IMR-90 (cell line): ENCODE data around the gene HNRNPAB. TPM values are rescaled to one million over a fixed set of nuclear protein-coding genes. Genes with fewer than 3 reads are reported as not detected.

Experiments used
- ATAC-seq: fragments of 200-7000 bp; cut with Tn5 transposase; 2 replicates; pipeline ENCODE4 v1.9.1; 2020; ENCODE audit warnings: low read depth, mild to moderate bottlenecking, moderate library complexity
- BruUV-seq: library from RNA; stranded (reverse); fragments of 400-500 nt; replicated peaks from 2 replicates; lab custom pipeline; 2021; lab: Mats Ljungman, UMichigan
- CTCF ChIA-PET: fragments of 300-600 bp; formaldehyde crosslinking; extraction: SDS; loops from one replicate; lab custom pipeline; 2021; ENCODE audit warnings: antibody characterized with exemption; lab: Yijun Ruan, JAX
- POLR2A ChIA-PET: fragments of 300-600 bp; sonication (Branson Sonifier 250); formaldehyde crosslinking; loops from one replicate; lab custom pipeline; 2022; ENCODE audit warnings: antibody characterized with exemption; ENCODE audit not compliant: unreplicated experiment; lab: Charles Lee
- DNase-seq: peaks from one replicate; pipeline ENCODE4 v3.0.0; 2013
- H2AFZ ChIP-seq: replicated peaks from 2 replicates; pipeline ENCODE3; 2013; ENCODE audit warnings: low read length, mild to moderate bottlenecking; ENCODE audit not compliant: poor library complexity
- H2AK5ac ChIP-seq: 2 replicates; pipeline ENCODE4 v1.6.1; 2013; ENCODE audit warnings: low read depth, low read length, inconsistent platforms
- H2AK9ac ChIP-seq: replicated peaks from 2 replicates; pipeline ENCODE3; 2013; ENCODE audit warnings: mild to moderate bottlenecking, low read depth, low read length, moderate library complexity; ENCODE audit not compliant: poor library complexity
- H2BK120ac ChIP-seq: 2 replicates; pipeline ENCODE4 v1.6.1; 2013; ENCODE audit warnings: low read depth, low read length, inconsistent platforms
- H2BK15ac ChIP-seq: 3 replicates; pipeline ENCODE4 v1.6.1; 2013; ENCODE audit warnings: low read depth, low read length, inconsistent platforms
- H2BK20ac ChIP-seq: 2 replicates; pipeline ENCODE4 v1.6.1; 2013; ENCODE audit warnings: low read depth, mild to moderate bottlenecking, inconsistent platforms, low read length, moderate library complexity
- H2BK5ac ChIP-seq: 2 replicates; pipeline ENCODE4 v1.6.1; 2013; ENCODE audit warnings: mild to moderate bottlenecking, low read depth, low read length, inconsistent platforms; ENCODE audit not compliant: poor library complexity, severe bottlenecking
- H3K14ac ChIP-seq: replicated peaks from 2 replicates; pipeline ENCODE4 v1.6.1; 2013; ENCODE audit warnings: low read depth, low read length, inconsistent platforms
- H3K18ac ChIP-seq: 2 replicates; pipeline ENCODE4 v1.6.1; 2013; ENCODE audit warnings: low read depth, low read length, control low read depth
- H3K23ac ChIP-seq: 2 replicates; pipeline ENCODE4 v1.6.1; 2013; ENCODE audit warnings: low read depth, low read length, inconsistent platforms
- H3K27ac ChIP-seq: 2 replicates; pipeline ENCODE4 v1.5.1; 2013; ENCODE audit warnings: mild to moderate bottlenecking, control low read depth, low read length; ENCODE audit not compliant: insufficient read depth
- H3K27me3 ChIP-seq: 2 replicates; pipeline ENCODE4 v1.6.1; 2013; ENCODE audit warnings: low read length; ENCODE audit not compliant: control insufficient read depth, insufficient read depth
- H3K36me3 ChIP-seq: 2 replicates; pipeline ENCODE4 v1.6.1; 2013; ENCODE audit warnings: low read length, mixed read lengths; ENCODE audit not compliant: control insufficient read depth, insufficient read depth
- H3K4ac ChIP-seq: 2 replicates; pipeline ENCODE4 v1.6.1; 2013; ENCODE audit warnings: low read depth, low read length, inconsistent platforms
- H3K4me1 ChIP-seq: 2 replicates; pipeline ENCODE4 v1.6.1; 2013; ENCODE audit warnings: low read length, mixed read lengths; ENCODE audit not compliant: control insufficient read depth, insufficient read depth
- H3K4me2 ChIP-seq: 2 replicates; pipeline ENCODE4 v1.6.1; 2013; ENCODE audit warnings: low read depth, mild to moderate bottlenecking, control low read depth, low read length, moderate library complexity
- H3K4me3 ChIP-seq: 2 replicates; pipeline ENCODE4 v1.5.1; 2013; ENCODE audit warnings: low read depth, mild to moderate bottlenecking, control low read depth, low read length, moderate library complexity; ENCODE audit not compliant: insufficient read depth
- H3K56ac ChIP-seq: 2 replicates; pipeline ENCODE4 v1.6.1; 2013; ENCODE audit warnings: low read length, inconsistent platforms; ENCODE audit not compliant: insufficient read depth; ENCODE audit errors: extremely low read depth
- H3K79me1 ChIP-seq, 2 experiments: 2 replicates each; pipeline ENCODE4 v1.6.1; 2013; ENCODE audit warnings: low read length in 2 of 2, inconsistent platforms in 1 of 2, low read depth in 1 of 2
- H3K9ac ChIP-seq: 2 replicates; pipeline ENCODE4 v1.6.1; 2013; ENCODE audit warnings: low read depth, low read length, control low read depth
- H3K9me1 ChIP-seq: 2 replicates; pipeline ENCODE4 v1.6.1; 2013; ENCODE audit warnings: low read length, inconsistent platforms; ENCODE audit not compliant: insufficient read depth
- H3K9me3 ChIP-seq: 2 replicates; pipeline ENCODE4 v1.6.1; 2013; ENCODE audit warnings: low read length; ENCODE audit not compliant: control insufficient read depth, insufficient read depth
- H4K20me1 ChIP-seq: 2 replicates; pipeline ENCODE4 v1.6.1; 2013; ENCODE audit warnings: low read length, inconsistent platforms; ENCODE audit not compliant: insufficient read depth
- H4K5ac ChIP-seq: 2 replicates; pipeline ENCODE4 v1.6.1; 2013; ENCODE audit warnings: mild to moderate bottlenecking, low read depth, low read length, control low read depth
- H4K8ac ChIP-seq, 2 experiments: 2 replicates each; pipeline ENCODE4 v1.6.1; 2013; ENCODE audit warnings: low read depth in 2 of 2, low read length in 2 of 2, control low read depth in 1 of 2, inconsistent platforms in 1 of 2
- H4K91ac ChIP-seq: 2 replicates; pipeline ENCODE4 v1.6.1; 2013; ENCODE audit warnings: low read depth, low read length, inconsistent platforms; ENCODE audit not compliant: insufficient read depth
- CHD1 ChIP-seq: IDR thresholded peaks from 2 replicates; pipeline ENCODE4 v1.6.1; 2012; ENCODE audit warnings: low read depth, low read length, improper control_type of control experiment
- MAFK ChIP-seq: IDR thresholded peaks from 2 replicates; pipeline ENCODE4 v1.6.1; 2012; ENCODE audit warnings: low read depth, low read length, improper control_type of control experiment
- MXI1 ChIP-seq: IDR thresholded peaks from 2 replicates; pipeline ENCODE4 v1.6.1; 2012; ENCODE audit warnings: low read depth, mild to moderate bottlenecking, low read length, moderate library complexity, borderline replicate concordance
- WGBS, 2 experiments: methylation state at CpG; one replicate each; pipeline versions ENCODE4 v1.1.5 to v1.1.7; 2013; ENCODE audit warnings: missing lambda C conversion rate in 2 of 2; ENCODE audit not compliant: insufficient read length in 1 of 2; ENCODE audit errors: extremely low coverage in 2 of 2; 5-methylcytosine and 5-hydroxymethylcytosine counted together
- dilution Hi-C: fragments of 300-500 bp; cut with HindIII; formaldehyde crosslinking; loops from one replicate; pipeline ENCODE4 v1.14.3; 2018; ENCODE audit warnings: low sequenced_read_pairs; ENCODE audit not compliant: unreplicated experiment
- in situ Hi-C: fragments of 300-500 bp; cut with MboI; formaldehyde crosslinking; loops from 3 replicates; pipeline ENCODE4 v1.14.3; 2019; ENCODE audit warnings: low sequenced_read_pairs, inconsistent platforms, mixed read lengths
- intact Hi-C: fragments of 100-400 bp; cut with micrococcal nuclease; formaldehyde crosslinking; loops from 2 replicates; pipeline ENCODE4 v1.10.0; 2022
- polyA plus RNA-seq, 3 experiments: library from polyadenylated mRNA; depleted of rRNA; stranded (reverse); fragments of >200 nt; gene quantifications; 2 replicates each; pipeline ENCODE4 v1.2.3, GENCODE V29; 2012; ENCODE audit warnings: low replicate concordance in 1 of 3
- total RNA-seq: library from RNA; depleted of rRNA; stranded (reverse); fragments of >200 nt; gene quantifications from 2 replicates; pipeline ENCODE4 v1.2.3, GENCODE V29; 2012
- TF ChIP-seq, protein P1 (sequence below): fragments of 150-350 bp; IDR thresholded peaks from 2 replicates; pipeline ENCODE4 v1.6.1; 2017; ENCODE audit warnings: mild to moderate bottlenecking, antibody characterized with exemption, low read length, low read depth

HNRNPAB gene
- total and polyA plus RNA-seq, 2 of the 4 experiments (the other 2 are of a cell fraction), result 32.1 to 128 TPM

DNA sequence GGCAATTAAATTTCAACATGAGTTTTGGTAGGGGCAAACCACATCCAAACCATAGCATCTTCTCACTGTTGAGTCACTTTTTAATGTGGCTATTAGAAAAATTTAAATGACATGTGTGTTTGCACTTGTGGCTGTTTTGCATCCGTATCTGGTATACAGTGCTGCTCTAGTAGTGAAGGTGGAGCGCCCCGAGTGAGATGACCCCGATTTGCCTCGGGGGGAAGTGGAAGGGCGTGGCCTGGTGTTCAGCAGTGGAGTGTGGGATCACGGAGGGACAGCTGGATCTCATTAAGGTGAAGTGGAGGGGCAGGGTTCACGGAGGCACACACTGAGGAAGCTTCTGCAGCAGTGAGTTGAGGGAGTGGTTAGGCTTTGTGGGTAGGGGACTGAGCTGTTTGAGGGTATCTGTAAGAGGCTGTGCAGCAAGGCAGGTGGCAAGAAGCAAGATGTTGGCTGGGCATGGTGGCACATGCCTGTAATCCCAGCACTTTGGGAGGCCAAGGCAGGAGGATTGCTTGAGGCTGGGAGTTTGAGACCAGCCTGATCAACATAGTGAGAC lies 11.0 kb upstream of the HNRNPAB start:
- DNase-seq (no peak), ATAC-seq (no peak)
- Histone ChIP-seq H2AK5ac (no peak overlapping the region), H3K36me3 (no peaks in the 10 kb centered on the region), H2AK9ac (no peak overlapping the region), H3K14ac (no peak overlapping the region), H4K20me1 (no peaks in the 10 kb centered on the region), H3K56ac (no peak overlapping the region), H2BK15ac (no peak overlapping the region), H3K18ac (no peak overlapping the region), H3K9me1 (no peaks in the 10 kb centered on the region), H4K8ac (no peak overlapping the region), H3K79me1 (no peaks in the 10 kb centered on the region), H3K9ac (no peak overlapping the region), H4K5ac (no peak overlapping the region), H3K4me2 (no peak overlapping the region), H2AFZ (no peak overlapping the region), H2BK120ac (no peak overlapping the region), H3K9me3 (peaks cover 5% of the 10 kb centered on the region; the same call in 1 of the 2 replicates), H3K4me1 (no peaks in the 10 kb centered on the region), H2BK5ac (no peak overlapping the region), H3K4ac (no peak overlapping the region), H3K4me3 (no peak overlapping the region), H3K27ac (no peak overlapping the region), H2BK20ac (no peak overlapping the region), H4K91ac (no peak overlapping the region), H3K27me3 (peaks cover 23% of the 10 kb centered on the region; the same call in 1 of the 2 replicates), H3K23ac (no peak overlapping the region)
- TF ChIP-seq CHD1, result no peak
- TF ChIP-seq MAFK, result no peak
- TF ChIP-seq, protein P1, sequence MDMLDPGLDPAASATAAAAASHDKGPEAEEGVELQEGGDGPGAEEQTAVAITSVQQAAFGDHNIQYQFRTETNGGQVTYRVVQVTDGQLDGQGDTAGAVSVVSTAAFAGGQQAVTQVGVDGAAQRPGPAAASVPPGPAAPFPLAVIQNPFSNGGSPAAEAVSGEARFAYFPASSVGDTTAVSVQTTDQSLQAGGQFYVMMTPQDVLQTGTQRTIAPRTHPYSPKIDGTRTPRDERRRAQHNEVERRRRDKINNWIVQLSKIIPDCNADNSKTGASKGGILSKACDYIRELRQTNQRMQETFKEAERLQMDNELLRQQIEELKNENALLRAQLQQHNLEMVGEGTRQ, result no peak
- no peak for TF ChIP-seq MXI1
- in situ Hi-C loops, result no loop called here
- ChIA-PET CTCF (no interaction called here), POLR2A (no interaction called here)
- dilution Hi-C loops, result no loop called here
- intact Hi-C loops, result no loop called here
- WGBS, 2 experiments, result 61% methylated on average over 6 of the region's 8 CpGs; no CpG with 5 or more reads in 1 of the 2 experiments
- BruUV-seq, result no TSS peak
